ENCODE results near the gene PRR18. TPM values are rescaled to one million over a fixed set of nuclear protein-coding genes. Genes with fewer than 3 reads are reported as not detected.
A peak's percentile ranks its signal among the peaks of the same experiment; 100 is the strongest.

Gene PRR18
- total RNA-seq, 1 donor, result not detected

DNA sequence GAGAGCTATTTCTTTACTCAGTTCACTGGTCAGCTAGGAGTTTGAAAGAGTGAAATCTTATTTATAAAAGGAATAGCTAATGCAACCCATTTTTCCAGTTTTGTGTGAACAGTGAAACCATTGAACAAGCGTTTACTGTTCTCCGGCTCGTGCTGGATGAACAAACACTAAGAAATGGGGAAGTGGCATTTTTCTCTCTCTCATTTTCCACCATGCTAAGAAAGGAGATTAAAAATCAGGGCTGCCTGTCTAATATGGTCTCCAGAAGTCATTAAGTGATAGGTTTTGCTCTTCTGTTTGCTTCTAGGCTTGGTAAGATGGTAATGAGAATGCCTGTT lies 34.9 kb upstream of the PRR18 start:
- Histone ChIP-seq H3K4me2 (ENCODE audit: insufficient read depth, low read length) (peak overlapping the region; percentile 81), H3K9me3 (ENCODE audit: low read depth, low read length) (no peaks in the 10 kb centered on the region), H3K36me3 (ENCODE audit: insufficient read depth, low read length) (no peaks in the 10 kb centered on the region), H2AFZ (ENCODE audit: low read length) (peak overlapping the region; percentile 97), H3K79me2 (ENCODE audit: insufficient read depth, low read length) (peaks cover 46% of the 10 kb centered on the region), H3K4me3 (ENCODE audit: insufficient read depth, low read length) (peak overlapping the region; percentile 95), H3K4me1 (ENCODE audit: insufficient read depth, low read length) (peaks cover 14% of the 10 kb centered on the region), H3K27ac (ENCODE audit: low read depth, low read length) (peak overlapping the region; percentile 92), H4K20me1 (ENCODE audit: insufficient read depth, low read length) (peaks cover 30% of the 10 kb centered on the region), H3K27me3 (ENCODE audit: insufficient read depth, low read length) (no peaks in the 10 kb centered on the region)
- DNase-seq (ENCODE audit: insufficient read length, low spot score, missing footprints), result no peak
- TF ChIP-seq, protein P1, sequence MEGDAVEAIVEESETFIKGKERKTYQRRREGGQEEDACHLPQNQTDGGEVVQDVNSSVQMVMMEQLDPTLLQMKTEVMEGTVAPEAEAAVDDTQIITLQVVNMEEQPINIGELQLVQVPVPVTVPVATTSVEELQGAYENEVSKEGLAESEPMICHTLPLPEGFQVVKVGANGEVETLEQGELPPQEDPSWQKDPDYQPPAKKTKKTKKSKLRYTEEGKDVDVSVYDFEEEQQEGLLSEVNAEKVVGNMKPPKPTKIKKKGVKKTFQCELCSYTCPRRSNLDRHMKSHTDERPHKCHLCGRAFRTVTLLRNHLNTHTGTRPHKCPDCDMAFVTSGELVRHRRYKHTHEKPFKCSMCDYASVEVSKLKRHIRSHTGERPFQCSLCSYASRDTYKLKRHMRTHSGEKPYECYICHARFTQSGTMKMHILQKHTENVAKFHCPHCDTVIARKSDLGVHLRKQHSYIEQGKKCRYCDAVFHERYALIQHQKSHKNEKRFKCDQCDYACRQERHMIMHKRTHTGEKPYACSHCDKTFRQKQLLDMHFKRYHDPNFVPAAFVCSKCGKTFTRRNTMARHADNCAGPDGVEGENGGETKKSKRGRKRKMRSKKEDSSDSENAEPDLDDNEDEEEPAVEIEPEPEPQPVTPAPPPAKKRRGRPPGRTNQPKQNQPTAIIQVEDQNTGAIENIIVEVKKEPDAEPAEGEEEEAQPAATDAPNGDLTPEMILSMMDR (IDR thresholded peaks at IDR 0.05; ENCODE audit: extremely low read depth, low read depth, low read length), result no peak

DNA sequence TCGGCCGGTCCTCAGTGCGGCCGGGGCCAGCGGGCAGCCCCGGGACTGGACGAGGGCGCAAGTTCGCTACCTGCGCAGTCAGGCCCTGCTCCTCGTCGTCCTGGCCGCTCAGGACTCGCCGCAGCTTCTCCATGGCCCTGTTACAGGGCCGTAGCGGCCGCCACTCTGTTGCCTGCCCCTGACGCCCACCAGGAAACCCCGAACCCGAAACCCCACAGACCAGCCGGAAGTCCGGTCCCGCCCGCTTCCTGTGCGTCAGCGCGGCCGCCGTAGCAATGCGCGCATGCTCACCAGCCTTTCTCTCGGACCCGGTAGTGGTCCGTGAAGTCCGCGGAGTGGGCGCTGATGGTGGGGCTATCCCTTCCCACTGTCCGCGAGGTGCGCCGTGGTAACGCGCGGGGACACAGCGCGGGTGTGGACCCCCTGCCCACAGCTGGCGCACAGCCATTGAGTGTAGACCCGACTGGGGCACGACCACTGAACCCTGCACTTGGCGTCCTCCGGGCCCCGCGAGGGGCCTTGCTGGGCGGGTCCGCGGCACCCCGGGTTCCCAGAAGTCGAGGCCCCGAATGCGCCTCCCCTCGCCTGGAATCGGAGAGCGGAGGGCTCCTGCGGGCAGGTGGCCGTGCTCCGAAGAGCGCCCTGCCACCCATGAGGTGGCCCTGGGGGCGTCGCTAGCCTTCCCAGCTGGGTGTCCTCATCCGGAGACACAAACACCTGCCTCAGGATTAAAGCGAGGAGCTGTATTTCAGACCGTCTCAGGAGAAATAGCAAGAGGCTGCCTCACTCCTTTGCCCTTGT lies 34.4 kb upstream of the PRR18 start, which contains the start of gene SFT2D1:
TSS of gene SFT2D1 (minus strand) at position 197 of the 801 bp plus-strand sequence. CDS start at position 133, 64 bp downstream.
- H4K20me1 ChIP-seq (ENCODE audit: insufficient read depth, low read length), result peaks cover 34% of the 10 kb centered on the region
- H3K36me3 ChIP-seq (ENCODE audit: insufficient read depth, low read length), result peaks cover 4% of the 10 kb centered on the region
- H3K27me3 ChIP-seq (ENCODE audit: insufficient read depth, low read length), result no peaks in the 10 kb centered on the region
- TF ChIP-seq, protein P1 (IDR thresholded peaks at IDR 0.05; ENCODE audit: extremely low read depth, low read depth, low read length), result no peak
- no peaks in the 10 kb centered on the region for H3K9me3 ChIP-seq (ENCODE audit: low read depth, low read length)
- H3K27ac ChIP-seq (ENCODE audit: low read depth, low read length), result peak within 1 kb of the TSS; percentile 92
- peaks cover 14% of the 10 kb centered on the region for H3K4me1 ChIP-seq (ENCODE audit: insufficient read depth, low read length)
- H3K79me2 ChIP-seq (ENCODE audit: insufficient read depth, low read length), result peaks cover 51% of the 10 kb centered on the region
- peak within 1 kb of the TSS; percentile 97 for H2AFZ ChIP-seq (ENCODE audit: low read length)
- peak; percentile 97 for DNase-seq (ENCODE audit: insufficient read length, low spot score, missing footprints)
- peak within 1 kb of the TSS; percentile 95 for H3K4me3 ChIP-seq (ENCODE audit: insufficient read depth, low read length)
- peak within 1 kb of the TSS; percentile 81 for H3K4me2 ChIP-seq (ENCODE audit: insufficient read depth, low read length)

DNA sequence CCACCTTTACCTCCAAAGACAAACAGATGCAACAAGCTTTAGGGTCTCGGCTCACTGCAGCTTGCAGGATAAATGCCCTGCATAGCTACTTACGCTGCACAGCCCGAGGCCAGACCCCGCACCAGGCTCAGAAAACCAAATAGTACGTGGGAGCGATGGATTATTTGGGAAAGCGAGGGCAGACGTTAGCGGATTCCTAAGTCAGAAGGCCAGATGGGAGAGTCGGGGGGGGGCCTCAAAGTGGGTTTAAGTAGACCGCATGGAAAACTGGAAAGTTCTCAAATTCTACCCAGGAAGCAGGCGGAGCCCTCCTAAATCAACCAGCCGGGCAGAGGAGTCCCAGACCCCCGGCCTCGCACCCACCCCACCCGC lies 33.8 kb upstream of the PRR18 start:
- Histone ChIP-seq H3K4me2 (ENCODE audit: insufficient read depth, low read length) (peak overlapping the region; percentile 81), H3K79me2 (ENCODE audit: insufficient read depth, low read length) (peaks cover 57% of the 10 kb centered on the region), H3K4me3 (ENCODE audit: insufficient read depth, low read length) (peak overlapping the region; percentile 95), H3K4me1 (ENCODE audit: insufficient read depth, low read length) (peaks cover 14% of the 10 kb centered on the region), H3K36me3 (ENCODE audit: insufficient read depth, low read length) (peaks cover 7% of the 10 kb centered on the region), H3K27ac (ENCODE audit: low read depth, low read length) (peak overlapping the region; percentile 92), H2AFZ (ENCODE audit: low read length) (peak overlapping the region; percentile 97), H3K9me3 (ENCODE audit: low read depth, low read length) (no peaks in the 10 kb centered on the region), H4K20me1 (ENCODE audit: insufficient read depth, low read length) (peaks cover 39% of the 10 kb centered on the region), H3K27me3 (ENCODE audit: insufficient read depth, low read length) (no peaks in the 10 kb centered on the region)
- DNase-seq (ENCODE audit: insufficient read length, low spot score, missing footprints), result no peak
- TF ChIP-seq, protein P1 (IDR thresholded peaks at IDR 0.05; ENCODE audit: extremely low read depth, low read depth, low read length), result no peak

DNA sequence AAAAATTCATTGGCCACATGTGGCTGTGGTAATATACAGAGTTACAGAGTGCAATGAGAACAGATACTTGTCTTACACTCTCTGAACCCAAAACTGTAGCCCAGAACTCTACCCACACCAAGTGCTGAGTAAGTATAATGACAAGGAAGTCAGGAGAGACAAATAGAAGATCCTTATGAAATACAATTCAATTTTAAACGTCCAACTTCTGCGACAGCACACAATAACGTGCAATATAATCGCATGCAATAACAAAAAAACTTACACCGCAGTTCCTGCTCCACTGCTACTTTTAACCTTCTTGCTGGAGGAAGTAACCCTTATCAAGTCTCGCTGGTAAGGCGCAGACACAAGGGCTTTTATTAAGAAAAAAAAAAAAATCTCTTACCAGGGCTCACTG lies 33.3 kb upstream of the PRR18 start:
- peak overlapping the region; percentile 92 for H3K27ac ChIP-seq (ENCODE audit: low read depth, low read length)
- H3K9me3 ChIP-seq (ENCODE audit: low read depth, low read length), result no peaks in the 10 kb centered on the region
- no peaks in the 10 kb centered on the region for H3K27me3 ChIP-seq (ENCODE audit: insufficient read depth, low read length)
- H3K4me2 ChIP-seq (ENCODE audit: insufficient read depth, low read length), result peak overlapping the region; percentile 81
- TF ChIP-seq, protein P1 (IDR thresholded peaks at IDR 0.05; ENCODE audit: extremely low read depth, low read depth, low read length), result no peak
- peak overlapping the region; percentile 95 for H3K4me3 ChIP-seq (ENCODE audit: insufficient read depth, low read length)
- H3K36me3 ChIP-seq (ENCODE audit: insufficient read depth, low read length), result peaks cover 12% of the 10 kb centered on the region
- no peak overlapping the region for H2AFZ ChIP-seq (ENCODE audit: low read length)
- peaks cover 62% of the 10 kb centered on the region for H3K79me2 ChIP-seq (ENCODE audit: insufficient read depth, low read length)
- peaks cover 14% of the 10 kb centered on the region for H3K4me1 ChIP-seq (ENCODE audit: insufficient read depth, low read length)
- DNase-seq (ENCODE audit: insufficient read length, low spot score, missing footprints), result no peak
- peaks cover 44% of the 10 kb centered on the region for H4K20me1 ChIP-seq (ENCODE audit: insufficient read depth, low read length)

Data from osteoblast (primary cell).